NCI-H345 treated with DMSO at 0.1 percent for 48 hours (cell line): ENCODE results near the gene TSC22D3.
A peak's percentile ranks its signal among the peaks of the same experiment; 100 is the strongest.
"Not testable (repeated sequence)": the region's sequence is repeated elsewhere in the genome, so short reads cannot be mapped to it uniquely, and the experiment has no call there.

Experiments used
- DNase-seq: peaks from one replicate; lab custom pipeline; 2025; ENCODE audit not compliant: unreplicated experiment; lab: John Stamatoyannopoulos, UW

Gene TSC22D3

GRCh38 chrX:107775734-107776511 lies at the start of gene TSC22D3:
Gene TSC22D3 (minus strand): TSS chrX:107775787. CDS start chrX:107775419, 368 bp downstream.
- DNase-seq: peak; percentile 16

- no peak for DNase-seq
These were observed 47.9 kb upstream of the TSC22D3 start for GRCh38 chrX:107823456-107823855.

GRCh38 chrX:107823042-107823441 lies 47.5 kb upstream of the TSC22D3 start:
- no peak for DNase-seq

- no peak for DNase-seq
These were observed 43.4 kb upstream of the TSC22D3 start for GRCh38 chrX:107818900-107819521.

GRCh38 chrX:107810053-107810452 lies 34.5 kb upstream of the TSC22D3 start:
- DNase-seq: not testable (repeated sequence)

- no peak for DNase-seq
These were observed 29.6 kb upstream of the TSC22D3 start for GRCh38 chrX:107805179-107805578.

- DNase-seq: peak; percentile 6
These were observed 28.8 kb upstream of the TSC22D3 start for GRCh38 chrX:107804427-107804826.

- DNase-seq: no peak
These were observed 12.2 kb upstream of the TSC22D3 start for GRCh38 chrX:107787827-107788226.

- no peak for DNase-seq
These were observed 4.9 kb upstream of the TSC22D3 start for GRCh38 chrX:107780525-107780924.

- no peak for DNase-seq
These were observed 1.9 kb upstream of the TSC22D3 start, which contains the start of gene NCBP2L for GRCh38 chrX:107777536-107777832. Gene NCBP2L (plus strand): TSS chrX:107777733. CDS start chrX:107794221, 16,488 bp downstream.

- peak; percentile 82 for DNase-seq
These were observed 1.3 kb upstream of the TSC22D3 start for GRCh38 chrX:107776649-107777535.

GRCh38 chrX:107775000-107775733 lies 420 bp downstream of the TSC22D3 start:
- DNase-seq: no peak

GRCh38 chrX:107773906-107774435 lies 1.6 kb downstream of the TSC22D3 start:
- DNase-seq: no peak

- no peak for DNase-seq
These were observed 2.4 kb downstream of the TSC22D3 start for GRCh38 chrX:107773206-107773605.

- DNase-seq: no peak
These were observed 5.8 kb downstream of the TSC22D3 start for GRCh38 chrX:107769581-107770317.

- no peak for DNase-seq
These were observed 7.5 kb downstream of the TSC22D3 start for GRCh38 chrX:107768051-107768450.

- no peak for DNase-seq
These were observed 9.0 kb downstream of the TSC22D3 start for GRCh38 chrX:107766470-107767150.

GRCh38 chrX:107764845-107765608 lies 10.6 kb downstream of the TSC22D3 start:
- DNase-seq: no peak

GRCh38 chrX:107763647-107764046 lies 11.9 kb downstream of the TSC22D3 start:
- DNase-seq: no peak
